Measurements from ENCODE around the gene DSE. TPM values are rescaled to one million over a fixed set of nuclear protein-coding genes. Genes with fewer than 3 reads are reported as not detected.

DSE gene
- total RNA-seq, 4 donors from 2014 or later, result 12.6 to 71.8 (median 16.2) TPM

DNA sequence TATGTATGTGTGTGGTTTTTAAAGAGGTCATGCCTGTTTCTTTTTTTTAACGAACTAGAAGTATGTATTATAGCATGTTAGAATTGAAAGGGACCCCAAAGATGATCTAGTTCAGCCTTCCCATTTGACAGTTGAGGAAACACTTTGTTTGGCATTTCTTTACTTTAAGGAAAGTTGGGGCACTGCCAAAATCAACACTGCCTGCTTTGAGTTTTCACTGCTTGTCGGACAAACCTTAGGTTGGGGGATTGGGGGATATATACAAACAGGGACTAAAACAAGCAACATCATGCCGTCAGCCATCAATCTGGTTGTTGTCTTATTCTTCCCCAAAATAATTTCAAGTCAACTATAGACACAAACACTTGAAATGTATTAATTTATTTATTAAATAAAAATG lies 76.3 kb downstream of the DSE start:
- H3K36me3 ChIP-seq, result no peaks in the 10 kb centered on the region
- TF ChIP-seq, protein P1, sequence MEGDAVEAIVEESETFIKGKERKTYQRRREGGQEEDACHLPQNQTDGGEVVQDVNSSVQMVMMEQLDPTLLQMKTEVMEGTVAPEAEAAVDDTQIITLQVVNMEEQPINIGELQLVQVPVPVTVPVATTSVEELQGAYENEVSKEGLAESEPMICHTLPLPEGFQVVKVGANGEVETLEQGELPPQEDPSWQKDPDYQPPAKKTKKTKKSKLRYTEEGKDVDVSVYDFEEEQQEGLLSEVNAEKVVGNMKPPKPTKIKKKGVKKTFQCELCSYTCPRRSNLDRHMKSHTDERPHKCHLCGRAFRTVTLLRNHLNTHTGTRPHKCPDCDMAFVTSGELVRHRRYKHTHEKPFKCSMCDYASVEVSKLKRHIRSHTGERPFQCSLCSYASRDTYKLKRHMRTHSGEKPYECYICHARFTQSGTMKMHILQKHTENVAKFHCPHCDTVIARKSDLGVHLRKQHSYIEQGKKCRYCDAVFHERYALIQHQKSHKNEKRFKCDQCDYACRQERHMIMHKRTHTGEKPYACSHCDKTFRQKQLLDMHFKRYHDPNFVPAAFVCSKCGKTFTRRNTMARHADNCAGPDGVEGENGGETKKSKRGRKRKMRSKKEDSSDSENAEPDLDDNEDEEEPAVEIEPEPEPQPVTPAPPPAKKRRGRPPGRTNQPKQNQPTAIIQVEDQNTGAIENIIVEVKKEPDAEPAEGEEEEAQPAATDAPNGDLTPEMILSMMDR (IDR thresholded peaks at IDR 0.05), result no peak
- no peak for TF ChIP-seq POLR2A (IDR thresholded peaks at IDR 0.05)
- H3K9me3 ChIP-seq, result no peaks in the 10 kb centered on the region
- peaks cover 0 to 3% (median 0%) of the 10 kb centered on the region in 4 donors for H3K4me1 ChIP-seq
- H3K27me3 ChIP-seq, result no peaks in the 10 kb centered on the region
- DNase-seq, result no peak
- H3K4me3 ChIP-seq, result no peak overlapping the region
- H3K27ac ChIP-seq, result no peak overlapping the region

DNA sequence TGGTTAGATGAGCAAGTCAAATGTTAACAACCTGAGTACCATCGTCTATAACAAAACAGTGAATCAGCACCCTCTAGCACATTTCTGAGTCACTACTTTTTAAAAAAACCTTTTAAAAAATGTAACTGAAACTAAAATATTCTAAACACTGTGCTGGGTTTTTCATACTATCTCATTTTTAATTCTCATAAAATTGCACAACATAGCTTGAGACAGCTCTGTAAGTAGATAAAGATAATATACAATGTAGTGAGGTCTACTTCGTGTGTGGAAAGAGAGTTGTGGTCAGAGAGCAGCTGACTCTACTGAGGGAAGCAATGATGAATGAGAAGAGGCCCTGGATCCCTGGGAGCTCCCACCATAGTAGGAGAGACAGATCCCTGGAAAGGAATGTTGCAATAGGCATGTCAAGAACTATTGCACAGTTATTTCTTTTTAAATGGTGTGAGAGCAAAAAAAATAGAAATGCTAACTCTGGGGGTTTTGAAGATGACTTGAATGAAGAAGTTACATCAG lies 76.8 kb downstream of the DSE start:
- H3K27me3 ChIP-seq, result no peaks in the 10 kb centered on the region
- no peak overlapping the region for H3K4me3 ChIP-seq
- peaks cover 0 to 3% (median 0%) of the 10 kb centered on the region in 4 donors for H3K4me1 ChIP-seq
- H3K9me3 ChIP-seq, result no peaks in the 10 kb centered on the region
- no peak for DNase-seq
- no peak for TF ChIP-seq POLR2A (IDR thresholded peaks at IDR 0.05)
- TF ChIP-seq, protein P1 (IDR thresholded peaks at IDR 0.05), result no peak
- H3K27ac ChIP-seq, result no peak overlapping the region
- H3K36me3 ChIP-seq, result no peaks in the 10 kb centered on the region

DNA sequence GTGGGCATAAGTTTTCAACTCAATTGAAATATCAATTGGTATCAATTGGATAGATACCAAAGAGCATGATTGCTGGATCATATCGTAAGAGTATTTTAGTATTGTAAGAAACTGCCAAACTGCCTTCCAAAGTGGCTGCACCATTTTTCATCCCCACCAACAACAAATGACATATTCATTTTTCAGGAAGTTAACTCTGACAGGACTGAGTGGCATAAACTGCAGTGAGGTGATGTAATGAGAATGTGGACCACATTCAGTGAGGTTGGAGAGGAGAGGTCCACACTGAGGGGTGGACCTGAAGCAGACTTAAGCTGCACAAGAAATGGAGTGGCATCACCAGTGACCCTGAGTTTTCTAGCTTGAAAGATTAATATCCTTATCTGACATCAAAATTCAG lies 78.8 kb downstream of the DSE start:
- no peak overlapping the region for H3K4me3 ChIP-seq
- no peaks in the 10 kb centered on the region for H3K4me1 ChIP-seq
- H3K9me3 ChIP-seq, result no peaks in the 10 kb centered on the region
- DNase-seq, result no peak
- H3K36me3 ChIP-seq, result no peaks in the 10 kb centered on the region
- no peak overlapping the region for H3K27ac ChIP-seq
- H3K27me3 ChIP-seq, result no peaks in the 10 kb centered on the region
- no peak for TF ChIP-seq POLR2A (IDR thresholded peaks at IDR 0.05)
- TF ChIP-seq, protein P1 (IDR thresholded peaks at IDR 0.05), result no peak

DNA sequence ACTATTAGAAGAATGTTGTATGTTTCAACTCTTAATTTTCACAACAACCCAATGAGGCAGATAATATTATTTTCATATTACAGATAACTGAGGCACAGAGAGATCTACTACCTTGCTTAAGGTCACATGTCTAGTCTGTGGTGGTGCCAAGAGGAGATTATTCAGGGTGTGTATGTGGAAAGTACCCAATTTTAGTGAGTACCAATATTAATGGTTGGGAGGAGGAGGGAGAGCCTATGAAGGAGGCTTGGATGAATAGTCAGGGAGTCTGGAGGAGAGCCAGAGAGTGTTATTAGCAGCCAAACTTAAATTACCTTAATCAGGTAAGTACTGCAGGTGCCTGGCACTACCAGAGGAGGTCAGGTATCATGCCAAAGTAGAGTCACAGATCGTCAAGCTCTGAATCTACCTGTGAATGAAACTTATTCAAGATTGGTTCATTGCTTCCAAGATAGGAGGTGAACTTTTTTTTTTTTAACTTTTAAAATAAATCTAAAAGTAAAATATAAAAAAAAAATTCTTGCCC lies 79.5 kb downstream of the DSE start:
- Histone ChIP-seq H3K9me3 (no peaks in the 10 kb centered on the region), H3K27me3 (no peaks in the 10 kb centered on the region), H3K4me1 (no peaks in the 10 kb centered on the region), H3K27ac (no peak overlapping the region), H3K4me3 (no peak overlapping the region), H3K36me3 (no peaks in the 10 kb centered on the region)
- DNase-seq, result no peak
- no peak for TF ChIP-seq POLR2A (IDR thresholded peaks at IDR 0.05)
- TF ChIP-seq, protein P1 (IDR thresholded peaks at IDR 0.05), result no peak

DNA sequence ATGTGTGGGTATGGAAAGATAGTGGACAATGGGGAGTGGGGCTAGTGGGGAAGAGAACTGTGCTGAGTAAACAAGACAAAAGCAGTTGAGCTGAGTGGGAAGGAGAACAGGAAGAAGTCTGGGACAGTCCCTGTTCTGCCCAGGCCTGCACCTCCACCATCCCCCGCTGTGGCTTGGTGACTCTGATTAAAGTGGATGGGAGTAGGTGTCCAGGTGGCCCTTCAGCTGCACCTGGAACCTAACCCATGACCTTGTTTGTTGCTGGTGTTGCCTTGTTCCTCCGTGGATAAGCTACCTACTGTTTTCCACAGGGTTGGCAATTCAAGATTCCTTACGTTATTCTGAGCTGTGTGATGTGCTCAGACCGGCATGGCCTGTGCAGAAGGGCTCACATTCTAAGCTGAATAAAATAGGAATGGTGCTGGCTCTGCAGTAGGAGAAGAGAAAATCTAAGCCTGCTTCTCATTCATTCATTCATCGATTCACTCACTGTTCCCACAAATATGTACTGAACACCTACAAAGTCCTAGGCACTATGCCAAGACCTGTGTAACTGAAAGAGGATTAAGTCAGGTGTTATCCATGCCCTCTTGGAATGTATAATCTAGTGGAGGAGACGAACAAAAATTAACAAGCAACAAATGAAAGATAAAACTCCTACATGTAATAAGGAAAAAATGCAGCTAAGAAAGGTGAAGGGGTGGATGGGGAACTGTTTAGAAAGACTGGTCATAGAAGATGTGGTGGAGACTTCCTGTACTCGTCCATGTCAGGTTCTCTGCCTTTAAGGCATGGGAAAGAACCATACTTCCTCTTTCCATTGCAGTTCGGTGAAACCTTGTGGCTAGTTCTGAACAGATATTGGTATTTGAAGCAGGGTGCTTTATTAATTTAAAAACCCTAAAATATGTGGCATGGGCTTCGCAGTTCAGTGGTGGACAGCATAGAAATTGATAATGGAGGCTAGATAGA lies 80.3 kb downstream of the DSE start:
- Histone ChIP-seq H3K27ac (peak overlapping the region in 1 of 4 donors; percentile 34), H3K36me3 (no peaks in the 10 kb centered on the region), H3K4me3 (no peak overlapping the region), H3K9me3 (no peaks in the 10 kb centered on the region), H3K4me1 (no peaks in the 10 kb centered on the region), H3K27me3 (no peaks in the 10 kb centered on the region)
- TF ChIP-seq, protein P1 (IDR thresholded peaks at IDR 0.05), result no peak
- TF ChIP-seq POLR2A (IDR thresholded peaks at IDR 0.05), result no peak
- peak in 1 of 3 donors; percentile 47 for DNase-seq
